Uterus (tissue), 2 donors: ENCODE measurements around the gene USP20.

Experiments used
- CTCF ChIP-seq, 4 experiments: fragments of 200-600 bp in 2 of 4; fragments of 450-650 bp in 2 of 4; sonication (generic) in 2 of 4; IDR thresholded peaks; one replicate each; pipeline ENCODE4 v1.5.1; 2016 to 2019; ENCODE audit warnings: antibody characterized with exemption in 4 of 4, mild to moderate bottlenecking in 2 of 4, moderate library complexity in 1 of 4
- POLR2A ChIP-seq, 2 donors: fragments of 450-650 bp; IDR thresholded peaks; one replicate each; pipeline ENCODE4 v1.6.1; 2016; ENCODE audit warnings: antibody characterized with exemption in 2 of 2, mild to moderate bottlenecking in 1 of 2, moderate library complexity in 1 of 2

- no peak for TF ChIP-seq CTCF (IDR thresholded peaks at IDR 0.05)
- TF ChIP-seq POLR2A (IDR thresholded peaks at IDR 0.05) = no peak
Observed at GRCh38 chr9:129869585-129870501, 34.6 kb downstream of the USP20 start.
